GM21717 (cell line): ENCODE measurements around the gene C5orf58.
A peak's percentile ranks its signal among the peaks of the same experiment; 100 is the strongest.

Experiments
- ATAC-seq: cut with Tn5 transposase; IDR thresholded peaks from one replicate; pipeline ENCODE4 v1.9.1; 2021; ENCODE audit warnings: mild to moderate bottlenecking, moderate library complexity; ENCODE audit not compliant: unreplicated experiment

C5orf58 gene

DNA sequence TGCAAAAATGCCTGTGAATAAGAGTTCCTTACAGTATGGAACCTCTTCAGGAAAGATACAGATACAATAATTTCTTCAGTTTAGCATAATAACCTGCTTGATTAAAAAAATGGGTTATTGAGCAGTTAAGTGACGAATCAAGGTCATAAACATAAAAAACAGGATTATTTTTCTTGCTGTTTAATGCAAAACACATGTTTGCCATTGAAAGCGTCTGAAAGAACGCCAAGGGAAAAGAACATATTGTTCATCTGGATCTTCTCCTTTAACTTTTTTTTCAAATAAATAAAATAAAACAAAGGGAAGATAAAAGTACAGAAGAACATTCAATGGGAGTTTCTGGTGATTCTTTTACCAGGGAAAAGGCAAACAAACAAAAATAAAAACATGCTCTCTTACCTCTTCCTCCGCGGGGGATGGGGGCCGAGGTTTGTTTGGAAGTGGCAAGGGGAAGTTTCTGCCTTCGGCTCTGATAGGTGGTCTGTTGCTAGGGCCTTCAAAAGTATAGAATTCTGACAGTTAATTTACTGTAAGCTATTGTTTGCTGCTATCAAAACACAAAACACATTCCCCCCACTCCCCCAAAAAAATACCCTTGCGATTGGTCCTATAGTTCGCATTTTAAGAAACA, 20.1 kb downstream of the C5orf58 start:
- ATAC-seq: no peak

DNA sequence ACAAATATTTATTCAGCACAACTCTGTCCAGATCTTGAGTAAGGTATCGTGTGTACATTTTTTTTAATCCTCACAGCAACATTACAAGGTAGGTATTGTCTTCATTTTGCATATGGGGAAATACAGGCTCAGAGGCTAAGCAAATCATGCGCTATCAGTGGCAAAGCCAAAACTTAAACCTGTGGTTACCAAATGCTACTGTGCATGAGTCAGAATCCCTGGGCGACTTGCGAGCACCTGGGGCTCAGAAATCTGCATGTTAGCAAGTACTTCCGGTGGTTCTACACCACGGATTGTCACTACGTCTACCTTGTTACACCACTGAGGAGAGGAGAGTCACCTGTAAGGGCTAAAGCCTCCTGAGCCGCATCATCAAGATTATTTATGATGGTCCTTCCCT, 21.3 kb downstream of the C5orf58 start:
- ATAC-seq: peak; percentile 96

GRCh38 chr5:170256571-170256970, 23.8 kb downstream of the C5orf58 start:
- ATAC-seq: no peak

- no peak for ATAC-seq
Observed at GRCh38 chr5:170257370-170257769, 24.6 kb downstream of the C5orf58 start.

GRCh38 chr5:170261528-170262043, 28.8 kb downstream of the C5orf58 start:
- ATAC-seq: no peak

GRCh38 chr5:170262061-170263045, 29.6 kb downstream of the C5orf58 start:
- ATAC-seq: no peak

DNA sequence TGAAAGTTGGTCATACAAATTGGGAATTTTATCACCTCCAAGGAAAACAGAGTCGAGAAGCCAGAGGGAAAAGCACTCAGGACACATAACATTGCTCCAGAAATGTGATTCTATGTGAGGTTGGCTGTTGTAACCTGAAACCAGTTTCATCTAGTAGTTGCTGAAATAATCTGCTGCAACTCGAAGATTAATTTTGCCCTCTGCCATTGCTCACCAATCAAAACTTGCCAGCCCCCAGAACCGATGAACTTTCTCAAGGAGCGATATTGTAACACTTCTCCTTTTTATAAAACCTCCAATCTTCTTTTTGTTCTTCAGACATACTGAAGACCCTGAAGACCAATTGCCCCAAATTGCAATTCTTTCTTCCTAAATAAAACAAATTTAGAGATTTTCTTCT, 31.1 kb downstream of the C5orf58 start:
- no peak for ATAC-seq

GRCh38 chr5:170265522-170265921, 32.7 kb downstream of the C5orf58 start:
- no peak for ATAC-seq

GRCh38 chr5:170266570-170267381, 34.0 kb downstream of the C5orf58 start:
- no peak for ATAC-seq

DNA sequence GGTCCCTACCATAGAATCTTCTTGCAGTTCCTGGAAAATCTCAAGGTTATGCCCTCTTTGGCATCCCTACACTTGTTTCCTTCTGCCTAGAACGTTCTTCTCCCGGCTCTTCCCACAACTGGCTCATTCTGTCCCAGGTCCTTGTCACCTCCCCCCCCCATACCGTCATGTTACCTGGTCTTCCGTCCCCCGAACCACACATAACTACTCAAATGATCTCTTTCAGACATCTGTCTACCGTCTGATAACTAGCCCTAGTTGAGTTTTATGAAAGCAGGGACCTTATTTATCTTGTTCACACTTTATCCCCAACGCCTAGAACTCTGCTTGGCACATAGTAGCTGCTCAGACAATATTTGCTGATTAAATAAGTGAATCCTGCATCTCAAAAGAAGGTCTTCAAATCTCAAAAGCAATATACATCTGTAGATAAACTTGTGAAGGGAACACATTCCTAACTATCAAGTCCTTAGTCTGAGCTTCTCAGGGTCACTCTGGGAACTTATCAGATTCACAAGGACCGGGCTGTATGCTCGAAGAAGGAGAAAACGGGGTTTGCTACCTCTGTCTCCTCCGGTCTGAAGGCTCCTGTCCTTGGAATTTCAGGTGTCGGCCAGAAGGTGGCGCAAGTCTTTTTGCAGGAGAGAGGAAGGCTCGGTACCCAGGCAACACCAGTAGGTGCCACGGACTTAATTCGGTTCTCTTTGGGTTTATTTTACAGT, 34.8 kb downstream of the C5orf58 start:
- ATAC-seq: peak; percentile 83

DNA sequence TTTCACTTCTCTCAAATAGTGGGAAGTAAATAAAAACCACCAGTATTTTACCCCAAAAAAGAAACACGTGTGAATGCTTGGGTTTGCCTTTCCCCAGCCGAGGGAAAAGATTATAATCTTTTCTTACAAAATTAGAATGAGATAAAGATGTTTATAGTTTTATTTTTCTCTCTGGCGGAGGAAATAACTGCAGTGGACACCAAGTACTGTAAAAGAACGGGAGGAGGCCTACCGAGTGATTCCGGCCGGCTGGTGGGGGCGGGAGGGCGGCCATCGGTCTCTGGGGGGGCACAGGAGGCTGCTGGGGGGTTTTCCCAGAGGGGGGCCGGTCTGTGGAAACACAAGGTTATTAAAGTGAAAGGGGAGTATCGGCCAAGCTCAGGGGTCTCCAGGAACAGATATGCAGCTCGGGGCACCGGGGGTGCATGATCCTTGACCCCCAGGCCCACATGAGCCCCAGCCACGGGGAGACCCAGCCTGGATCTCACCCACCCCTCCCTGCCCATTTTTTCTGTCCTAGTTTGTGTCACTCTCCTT, 35.4 kb downstream of the C5orf58 start:
- no peak for ATAC-seq

GRCh38 chr5:170268884-170269283, 36.1 kb downstream of the C5orf58 start:
- ATAC-seq: no peak

DNA sequence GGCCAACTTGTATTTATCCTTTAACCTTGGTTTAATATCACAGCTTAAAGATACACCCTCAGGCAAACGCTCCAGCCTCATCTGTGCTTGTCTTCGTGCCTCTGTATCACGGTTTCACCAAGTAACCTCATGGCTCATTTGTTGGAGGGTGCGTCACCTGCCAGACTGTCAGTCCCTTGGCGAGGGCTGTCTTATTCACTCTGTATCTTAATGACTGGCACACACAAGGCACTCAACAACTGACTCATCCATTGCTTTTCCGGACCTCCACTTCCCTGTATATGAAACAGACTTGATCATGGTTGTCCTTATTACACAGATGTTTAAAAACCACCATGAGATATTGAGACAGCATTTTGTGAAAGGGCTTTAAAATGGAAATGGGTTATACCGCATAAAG, 36.8 kb downstream of the C5orf58 start:
- ATAC-seq: no peak

DNA sequence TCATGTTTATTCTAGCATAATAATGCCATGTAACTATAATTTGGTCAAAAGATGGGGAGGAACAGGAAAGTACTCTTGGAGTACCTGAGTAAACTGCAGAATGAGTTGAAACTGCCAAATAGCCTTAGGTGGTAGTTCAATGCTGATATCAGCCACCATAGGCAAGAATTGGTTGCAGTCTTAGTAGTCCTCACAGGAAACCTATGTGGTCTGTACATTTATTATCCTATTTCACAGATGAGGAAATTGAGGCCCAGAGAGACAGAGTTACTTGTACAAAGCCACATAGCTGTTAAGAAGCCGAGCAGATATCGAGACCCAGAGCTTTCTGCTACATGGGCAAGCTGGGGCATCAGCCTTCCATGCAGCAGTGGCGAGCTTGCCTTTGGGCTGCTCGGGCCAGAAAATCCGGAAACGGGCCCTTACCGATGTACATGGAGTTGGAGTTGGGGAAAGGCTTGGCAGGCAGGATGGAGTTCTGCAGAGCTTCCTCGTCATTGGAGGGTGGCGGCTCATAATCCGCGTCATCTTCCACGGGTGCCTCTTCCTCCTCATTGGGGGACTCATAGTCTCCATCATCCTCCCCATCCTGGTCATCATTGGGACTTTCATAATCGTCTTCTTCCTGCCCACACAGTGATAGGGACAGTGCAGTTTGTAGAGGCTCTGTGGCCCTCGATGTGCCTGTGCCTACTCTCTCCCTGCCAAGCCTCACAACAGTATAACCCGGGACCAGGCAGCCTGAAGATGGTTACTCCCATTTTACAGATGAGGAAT, 37.7 kb downstream of the C5orf58 start:
- ATAC-seq: no peak

DNA sequence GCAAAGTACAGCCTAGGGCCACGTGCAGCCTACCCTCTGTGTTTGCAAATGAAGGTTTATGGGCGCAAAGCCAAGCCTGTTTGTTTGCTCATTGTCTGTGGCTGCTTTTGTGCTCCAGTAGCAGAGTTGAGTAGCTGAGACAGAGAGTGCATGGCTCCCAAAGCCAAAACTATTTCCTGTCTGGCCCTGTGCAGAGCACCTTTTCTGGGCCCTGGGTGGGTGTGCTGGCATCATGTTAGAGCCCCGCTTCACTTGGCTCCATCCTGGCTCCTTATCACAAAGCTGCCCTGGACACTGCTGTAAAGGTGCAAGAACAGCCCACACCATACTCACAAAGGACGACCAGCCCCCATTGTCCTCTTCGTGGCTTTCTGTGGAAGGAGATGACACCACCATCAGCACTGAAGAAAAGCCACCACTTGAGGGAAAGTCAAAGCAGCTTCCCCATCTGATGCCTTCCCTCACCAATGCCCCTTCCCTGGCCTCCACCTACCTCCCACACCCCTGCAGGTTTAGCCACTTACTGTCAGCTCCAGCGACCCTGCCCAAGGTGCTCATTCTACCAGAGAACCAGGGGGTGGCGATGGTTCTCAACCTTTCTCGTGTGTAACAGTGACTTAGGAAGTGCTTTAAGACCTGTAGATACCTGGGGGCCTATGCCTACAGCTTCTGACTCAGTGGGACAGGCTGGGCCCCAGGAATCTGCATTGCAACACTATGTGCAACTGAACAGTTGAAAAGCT, 41.4 kb downstream of the C5orf58 start:
- ATAC-seq: no peak

DNA sequence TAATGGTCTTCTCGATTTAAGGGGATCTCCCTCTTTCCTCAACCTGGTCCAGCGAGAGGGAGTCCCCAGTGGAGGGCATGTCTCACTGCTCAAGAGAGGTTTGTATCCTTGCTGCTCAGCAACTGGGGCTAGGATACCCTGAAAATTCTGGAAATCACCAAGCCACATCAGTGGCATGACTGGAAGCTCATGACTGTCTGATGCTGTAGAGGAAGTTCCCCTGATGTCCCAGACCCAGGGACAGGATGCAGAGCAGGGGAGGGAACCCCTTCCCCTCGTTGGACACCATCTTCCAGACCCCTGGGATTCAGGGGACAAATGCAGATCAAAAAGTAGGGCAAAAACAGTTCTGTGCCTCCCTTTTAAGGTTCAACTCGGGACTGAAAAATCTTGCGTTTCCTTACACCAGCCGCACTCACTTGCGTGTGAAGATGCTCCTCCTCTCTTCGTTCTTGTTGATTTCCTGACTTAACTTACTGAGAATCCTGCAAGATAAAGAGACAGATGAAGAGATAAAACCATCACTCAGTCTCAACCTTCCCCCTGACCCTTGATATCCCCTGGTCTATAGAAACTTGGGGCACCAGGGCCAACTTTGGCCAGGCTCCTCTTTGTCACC, 42.7 kb downstream of the C5orf58 start:
- ATAC-seq: no peak

DNA sequence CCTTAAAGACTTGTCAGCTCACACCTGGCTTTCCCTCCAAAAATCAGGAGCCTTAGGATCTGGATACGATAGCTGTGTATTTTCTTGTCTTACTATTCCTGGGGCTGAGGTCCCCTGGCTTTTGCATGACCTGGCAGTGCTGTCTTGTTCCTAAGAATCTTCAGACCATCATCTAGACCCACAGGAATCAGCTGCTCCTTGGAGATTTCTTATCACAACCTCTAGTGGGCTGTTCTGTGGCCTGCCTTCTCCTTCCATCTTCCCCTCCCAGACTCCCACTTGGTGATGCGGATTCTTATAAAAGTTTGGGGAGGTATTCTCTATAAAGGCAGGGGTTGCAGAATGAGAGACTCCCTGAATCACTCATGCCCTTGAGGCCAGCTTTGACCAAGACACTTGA, 43.4 kb downstream of the C5orf58 start:
- ATAC-seq: no peak

DNA sequence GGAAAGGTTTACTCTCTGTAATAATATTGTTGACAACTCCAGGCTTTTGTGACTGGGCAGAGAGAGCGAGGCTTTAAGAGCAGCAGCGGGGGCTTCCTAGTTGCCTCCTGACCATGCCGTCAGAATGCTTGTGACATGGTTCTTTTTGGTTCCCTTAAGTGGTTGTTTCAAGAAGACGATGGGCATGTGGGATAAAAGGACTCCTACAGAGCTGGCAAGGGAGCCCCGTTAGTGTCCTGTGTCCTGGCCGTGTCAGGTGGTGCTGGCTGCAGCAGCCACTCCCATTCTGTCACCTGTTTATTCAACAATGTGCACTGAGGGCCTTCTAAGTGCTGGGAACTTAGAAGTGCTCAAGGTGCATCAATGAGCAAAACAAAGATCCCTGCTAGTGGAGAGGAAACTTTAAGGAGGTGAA, 45.1 kb downstream of the C5orf58 start:
- no peak for ATAC-seq
